Bronchial epithelial cell (primary cell): ENCODE measurements around the gene UBQLN4. TPM values are rescaled to one million over a fixed set of nuclear protein-coding genes. Genes with fewer than 3 reads are reported as not detected.
"Not testable (repeated sequence)": the region's sequence is repeated elsewhere in the genome, so short reads cannot be mapped to it uniquely, and the experiment has no call there.

Experiments used
- DNase-seq: peaks from one replicate; pipeline ENCODE4 v3.0.0-alpha.2; 2010; ENCODE audit warnings: low read depth
- FAIRE-seq: peaks from 2 replicates; lab custom pipeline; 2011; peaks lifted over from hg19 to GRCh38; lab: Jason Lieb, UNC
- H3K27me3 ChIP-seq: 2 replicates; pipeline ENCODE4 v1.5.1; 2011; ENCODE audit warnings: low read length; ENCODE audit not compliant: control insufficient read depth, insufficient read depth
- H3K36me3 ChIP-seq: 2 replicates; pipeline ENCODE4 v1.5.1; 2011; ENCODE audit warnings: low read length; ENCODE audit not compliant: control insufficient read depth, insufficient read depth
- H3K4me3 ChIP-seq: 2 replicates; pipeline ENCODE4 v1.5.1; 2011; ENCODE audit warnings: mild to moderate bottlenecking, low read depth, low read length, control low read depth
- CTCF ChIP-seq: IDR thresholded peaks from 2 replicates; pipeline ENCODE4 v1.5.1; 2011; ENCODE audit warnings: mild to moderate bottlenecking, moderate library complexity, low read length, control low read depth, inconsistent platforms; ENCODE audit not compliant: insufficient read depth, severe bottlenecking
- total RNA-seq: library from RNA; depleted of rRNA; stranded (reverse); fragments of >200 nt; gene quantifications from 2 replicates; pipeline ENCODE4 v1.2.1, GENCODE V29; 2014

UBQLN4 gene
- total RNA-seq, 1 donor from 2014 or later = 13.7 TPM

- H3K4me3 ChIP-seq = no peak overlapping the region
- TF ChIP-seq CTCF = no peak
- H3K36me3 ChIP-seq = peaks cover 17% of the 10 kb centered on the region
- FAIRE-seq = no peak
- DNase-seq = no peak
- no peaks in the 10 kb centered on the region for H3K27me3 ChIP-seq
These were observed 4.8 kb downstream of the UBQLN4 start for GRCh38 chr1:156048663-156049258.

GRCh38 chr1:156045076-156045475 is 8.5 kb downstream of the UBQLN4 start:
- DNase-seq (no peak), FAIRE-seq (no peak)
- Histone ChIP-seq H3K36me3 (peaks cover 19% of the 10 kb centered on the region), H3K27me3 (no peaks in the 10 kb centered on the region), H3K4me3 (no peak overlapping the region)
- TF ChIP-seq CTCF = no peak

- Histone ChIP-seq H3K27me3 (no peaks in the 10 kb centered on the region), H3K36me3 (peaks cover 12% of the 10 kb centered on the region), H3K4me3 (no peak overlapping the region)
- no peak for FAIRE-seq
- TF ChIP-seq CTCF = no peak
- no peak for DNase-seq
These were observed 10.8 kb downstream of the UBQLN4 start for GRCh38 chr1:156042828-156043227.

- DNase-seq, FAIRE-seq, H3K27me3 ChIP-seq: not testable (repeated sequence)
These were observed 18.6 kb downstream of the UBQLN4 start for GRCh38 chr1:156034991-156035390.

GRCh38 chr1:156033011-156033410 is 20.6 kb downstream of the UBQLN4 start:
- DNase-seq (no peak), FAIRE-seq (no peak)
- no peaks in the 10 kb centered on the region for H3K27me3 ChIP-seq
- H3K4me3 ChIP-seq = no peak overlapping the region
- TF ChIP-seq CTCF = no peak
- H3K36me3 ChIP-seq = peaks cover 2% of the 10 kb centered on the region

More at GRCh38 chr1:156034991-156035390, 18.6 kb downstream of the UBQLN4 start:
- not testable (repeated sequence) for H3K4me3 ChIP-seq, H3K36me3 ChIP-seq

GRCh38 chr1:156026588-156026987 is 27.0 kb downstream of the UBQLN4 start:
- DNase-seq (no peak), FAIRE-seq (no peak)
- Histone ChIP-seq H3K4me3 (no peak overlapping the region), H3K36me3 (no peaks in the 10 kb centered on the region), H3K27me3 (no peaks in the 10 kb centered on the region)
- TF ChIP-seq CTCF = no peak
